Glutamatergic neuron (in vitro differentiated cells): ENCODE measurements around the gene TUBB4A. TPM values are rescaled to one million over a fixed set of nuclear protein-coding genes. Genes with fewer than 3 reads are reported as not detected.

ENCODE experiments used
- DNase-seq: peaks from one replicate; pipeline ENCODE4 v3.0.0; 2022
- H3K27ac Mint-ChIP-seq: one replicate; pipeline ENCODE4 v1.8.0; 2020; ENCODE audit warnings: mild to moderate bottlenecking, mixed read lengths, inconsistent platforms; ENCODE audit not compliant: unreplicated experiment
- H3K27me3 Mint-ChIP-seq: one replicate; pipeline ENCODE4 v1.8.0; 2020; ENCODE audit warnings: mild to moderate bottlenecking, moderate library complexity, mixed read lengths, inconsistent platforms; ENCODE audit not compliant: unreplicated experiment
- H3K36me3 Mint-ChIP-seq: one replicate; pipeline ENCODE4 v1.8.0; 2020; ENCODE audit warnings: mild to moderate bottlenecking, mixed read lengths, inconsistent platforms; ENCODE audit not compliant: unreplicated experiment
- H3K4me1 Mint-ChIP-seq: one replicate; pipeline ENCODE4 v1.8.0; 2020; ENCODE audit warnings: mild to moderate bottlenecking, low read depth, mixed read lengths, inconsistent platforms; ENCODE audit not compliant: unreplicated experiment
- H3K4me3 Mint-ChIP-seq: one replicate; pipeline ENCODE4 v1.8.0; 2020; ENCODE audit warnings: mild to moderate bottlenecking, mixed read lengths, inconsistent platforms; ENCODE audit not compliant: unreplicated experiment
- H3K9me3 Mint-ChIP-seq: one replicate; pipeline ENCODE4 v1.8.0; 2020; ENCODE audit warnings: mild to moderate bottlenecking, moderate library complexity, mixed read lengths, inconsistent platforms; ENCODE audit not compliant: unreplicated experiment
- total RNA-seq: library from RNA; stranded (reverse); fragmentation: NEBNext Ultra II Directional; extraction: Animal tissue kit (Norgen Biotek cat#: 25700); gene quantifications from one replicate; pipeline ENCODE4 v1.2.1, GENCODE V29; 2021; ENCODE audit not compliant: unreplicated experiment
- TF ChIP-seq, protein P1 (sequence below): fragments of 200-600 bp; sonication (generic); IDR thresholded peaks from one replicate; pipeline ENCODE4 v1.5.0; 2021; ENCODE audit not compliant: partially characterized antibody, unreplicated experiment

The TUBB4A gene
- total RNA-seq, 1 donor from 2014 or later: 225 TPM

DNA sequence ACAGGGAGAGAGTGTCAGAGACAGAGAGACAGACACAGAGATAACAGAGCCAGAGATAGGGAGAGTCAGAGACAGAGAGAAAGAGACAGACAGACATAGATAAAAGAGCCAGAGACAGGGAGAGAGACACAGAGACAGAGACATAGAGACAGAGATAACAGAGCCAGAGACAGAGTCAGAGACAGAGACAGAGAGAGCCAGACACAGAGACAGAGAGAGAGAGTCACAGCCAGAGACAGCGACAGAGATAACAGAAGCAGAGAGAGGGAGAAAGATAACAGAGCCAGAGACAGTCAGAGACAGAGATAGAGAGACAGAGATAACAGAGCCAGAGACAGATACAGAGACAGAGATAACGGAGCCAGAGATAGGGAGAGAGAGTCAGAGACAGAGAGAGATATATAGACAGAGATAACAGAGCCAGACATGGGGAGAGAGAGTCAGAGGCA is 27.9 kb upstream of the TUBB4A start:
- Mint-ChIP-seq H3K27me3 (peaks cover 20% of the 10 kb centered on the region), H3K4me1 (peaks cover 19% of the 10 kb centered on the region), H3K36me3 (peaks cover 11% of the 10 kb centered on the region), H3K9me3 (peaks cover 16% of the 10 kb centered on the region), H3K4me3 (peak overlapping the region; percentile 91), H3K27ac (no peak overlapping the region)
- no peak for DNase-seq
- TF ChIP-seq, protein P1, sequence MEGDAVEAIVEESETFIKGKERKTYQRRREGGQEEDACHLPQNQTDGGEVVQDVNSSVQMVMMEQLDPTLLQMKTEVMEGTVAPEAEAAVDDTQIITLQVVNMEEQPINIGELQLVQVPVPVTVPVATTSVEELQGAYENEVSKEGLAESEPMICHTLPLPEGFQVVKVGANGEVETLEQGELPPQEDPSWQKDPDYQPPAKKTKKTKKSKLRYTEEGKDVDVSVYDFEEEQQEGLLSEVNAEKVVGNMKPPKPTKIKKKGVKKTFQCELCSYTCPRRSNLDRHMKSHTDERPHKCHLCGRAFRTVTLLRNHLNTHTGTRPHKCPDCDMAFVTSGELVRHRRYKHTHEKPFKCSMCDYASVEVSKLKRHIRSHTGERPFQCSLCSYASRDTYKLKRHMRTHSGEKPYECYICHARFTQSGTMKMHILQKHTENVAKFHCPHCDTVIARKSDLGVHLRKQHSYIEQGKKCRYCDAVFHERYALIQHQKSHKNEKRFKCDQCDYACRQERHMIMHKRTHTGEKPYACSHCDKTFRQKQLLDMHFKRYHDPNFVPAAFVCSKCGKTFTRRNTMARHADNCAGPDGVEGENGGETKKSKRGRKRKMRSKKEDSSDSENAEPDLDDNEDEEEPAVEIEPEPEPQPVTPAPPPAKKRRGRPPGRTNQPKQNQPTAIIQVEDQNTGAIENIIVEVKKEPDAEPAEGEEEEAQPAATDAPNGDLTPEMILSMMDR: no peak

DNA sequence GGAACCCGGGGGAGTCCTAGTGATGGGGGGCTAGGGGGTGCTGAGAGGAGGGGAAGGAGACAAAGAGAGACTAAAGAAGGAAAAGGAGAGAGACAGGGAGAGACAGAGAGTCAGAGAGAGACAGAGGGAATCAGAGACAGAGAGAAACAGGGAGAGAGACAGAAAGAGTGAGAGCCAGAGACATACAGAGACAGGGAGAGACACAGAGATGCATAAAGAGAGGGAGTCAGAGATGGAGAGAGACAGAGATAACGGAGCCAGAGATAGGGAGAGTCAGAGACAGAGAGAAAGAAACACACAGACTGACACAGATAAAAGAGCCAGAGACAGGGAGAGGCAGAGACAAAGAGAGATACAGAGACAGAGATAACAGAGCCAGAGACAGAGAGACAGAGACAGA is 27.2 kb upstream of the TUBB4A start:
- Mint-ChIP-seq H3K27me3 (peaks cover 20% of the 10 kb centered on the region), H3K27ac (peak overlapping the region; percentile 57)

DNA sequence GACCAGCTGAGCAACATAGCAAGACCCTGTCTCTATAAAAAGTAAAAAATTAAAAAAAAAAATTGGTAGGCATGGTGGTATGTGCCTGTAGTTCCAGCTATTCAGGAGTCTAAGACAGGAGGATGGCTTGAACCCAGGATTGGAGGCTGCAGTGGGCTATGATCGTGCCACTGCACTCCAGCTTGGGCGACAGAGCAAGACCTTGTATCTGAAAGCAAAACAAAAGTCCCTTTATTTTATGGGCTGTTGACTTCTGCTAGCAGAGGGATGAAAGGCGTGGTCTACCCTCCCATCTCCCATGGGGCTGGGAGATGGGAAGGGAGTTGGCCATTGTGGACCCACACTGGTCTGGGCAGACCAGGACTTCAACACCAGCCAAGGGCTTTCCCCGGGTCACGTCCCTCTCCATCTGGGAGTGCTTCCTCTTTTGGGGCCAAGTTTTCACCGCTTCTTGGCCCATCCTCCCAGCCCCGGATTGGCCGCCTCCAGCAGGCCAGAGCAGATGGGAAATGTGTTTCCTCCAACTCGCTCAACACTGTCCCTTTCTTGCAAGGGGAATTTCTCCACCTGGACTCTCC is 26.5 kb upstream of the TUBB4A start:
- peaks cover 20% of the 10 kb centered on the region for H3K27me3 Mint-ChIP-seq
- peak; percentile 32 for DNase-seq
- peaks cover 11% of the 10 kb centered on the region for H3K36me3 Mint-ChIP-seq
- H3K4me3 Mint-ChIP-seq: no peak overlapping the region
- TF ChIP-seq, protein P1: no peak
- H3K4me1 Mint-ChIP-seq: peaks cover 17% of the 10 kb centered on the region
- no peak overlapping the region for H3K27ac Mint-ChIP-seq
- peaks cover 17% of the 10 kb centered on the region for H3K9me3 Mint-ChIP-seq

More for the DNA sequence above, 27.2 kb upstream of the TUBB4A start:
- DNase-seq: no peak
- TF ChIP-seq, protein P1: no peak
- H3K9me3 Mint-ChIP-seq: peaks cover 17% of the 10 kb centered on the region
- peaks cover 11% of the 10 kb centered on the region for H3K36me3 Mint-ChIP-seq
- peak overlapping the region; percentile 91 for H3K4me3 Mint-ChIP-seq
- H3K4me1 Mint-ChIP-seq: peaks cover 19% of the 10 kb centered on the region

DNA sequence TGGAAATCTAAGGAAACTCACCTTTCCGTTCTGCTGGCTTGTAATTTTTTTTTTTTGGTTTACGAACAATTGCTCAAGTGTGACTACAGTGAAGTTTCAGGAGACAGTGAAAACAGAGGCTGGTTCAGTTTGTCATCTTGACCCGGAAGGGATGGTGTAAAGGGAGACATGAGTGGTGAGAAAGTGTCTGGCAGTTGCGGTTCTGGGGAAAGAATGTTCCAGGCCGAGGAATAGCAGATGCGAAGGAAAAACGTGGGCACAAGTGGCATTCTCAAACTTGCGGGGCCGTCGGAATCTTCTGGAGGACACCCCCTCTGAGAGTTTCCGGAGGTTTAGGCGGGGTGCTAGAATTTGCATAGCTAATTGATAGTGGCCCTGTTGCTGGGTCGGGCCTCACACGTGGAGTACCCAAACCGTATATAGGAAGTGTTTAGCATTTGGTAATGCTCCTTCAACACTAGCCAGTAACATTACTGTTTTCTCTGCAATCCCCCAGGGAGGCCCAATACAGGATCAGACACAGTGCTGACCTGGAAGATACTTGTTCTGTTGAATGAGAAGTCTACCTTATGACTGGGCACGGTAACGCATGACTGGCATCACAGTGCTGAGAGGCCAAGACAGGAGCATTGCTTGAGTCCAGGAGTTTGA is 25.9 kb upstream of the TUBB4A start:
- Mint-ChIP-seq H3K36me3 (peaks cover 11% of the 10 kb centered on the region), H3K4me1 (peaks cover 17% of the 10 kb centered on the region), H3K27ac (no peak overlapping the region), H3K9me3 (peaks cover 17% of the 10 kb centered on the region), H3K4me3 (no peak overlapping the region), H3K27me3 (peaks cover 20% of the 10 kb centered on the region)
- TF ChIP-seq, protein P1: no peak
- no peak for DNase-seq

DNA sequence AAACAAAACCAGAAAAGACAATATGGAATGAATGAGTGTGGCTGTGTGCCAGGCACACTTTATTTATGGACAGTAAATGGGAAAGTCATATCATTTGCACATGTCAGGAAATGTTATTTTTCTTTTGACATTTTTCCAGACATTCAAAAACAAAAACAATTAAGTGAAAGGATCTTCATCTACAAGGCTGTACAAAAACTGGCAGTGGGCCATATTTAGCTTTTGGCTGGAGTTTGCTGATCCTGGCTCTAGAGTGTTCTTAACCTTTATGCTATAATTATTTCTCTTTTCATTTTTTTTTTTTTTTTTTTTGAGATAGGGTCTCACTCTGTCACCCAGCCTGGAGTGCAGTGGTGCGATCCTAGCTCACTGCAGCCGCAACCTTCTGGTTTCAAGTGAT is 22.2 kb upstream of the TUBB4A start:
- Mint-ChIP-seq H3K4me1 (peaks cover 1% of the 10 kb centered on the region), H3K9me3 (peaks cover 3% of the 10 kb centered on the region), H3K4me3 (no peak overlapping the region), H3K36me3 (peaks cover under 1% of the 10 kb centered on the region), H3K27ac (no peak overlapping the region), H3K27me3 (peaks cover 4% of the 10 kb centered on the region)
- no peak for DNase-seq
- TF ChIP-seq, protein P1: no peak
